Erythroblast (primary cell): ENCODE results near the gene LOXL4.

Experiments used
- GATA1 ChIP-seq: IDR thresholded peaks from 2 replicates; pipeline ENCODE4 v1.6.1; 2011; ENCODE audit warnings: low read depth, mild to moderate bottlenecking, control low read depth, low read length, moderate library complexity
- POLR2A ChIP-seq: IDR thresholded peaks from 2 replicates; pipeline ENCODE4 v1.6.1; 2011; ENCODE audit warnings: mild to moderate bottlenecking, low read length

DNA sequence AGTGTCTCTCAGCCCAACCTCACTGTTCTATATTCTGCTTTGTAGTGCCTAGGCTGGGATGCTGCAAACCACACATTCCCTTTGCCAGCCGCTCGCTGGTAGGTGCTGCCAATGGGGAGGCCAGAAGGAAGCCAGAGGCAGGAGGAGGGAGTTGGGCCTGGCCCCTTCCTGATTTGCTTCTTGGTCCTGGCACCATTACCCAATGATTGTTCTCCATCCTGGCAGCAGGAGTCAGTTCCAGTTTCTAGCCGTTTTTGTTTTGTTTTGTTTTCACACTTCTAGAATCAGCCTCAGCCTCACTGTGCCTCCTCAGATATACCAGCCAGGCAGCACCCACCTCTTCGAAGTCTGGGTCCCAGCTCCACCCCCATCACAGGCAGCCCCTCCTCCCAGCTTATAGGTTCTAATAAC lies 27.4 kb upstream of the LOXL4 start:
- TF ChIP-seq POLR2A = no peak
- no peak for TF ChIP-seq GATA1
